HG03135 (cell line): ENCODE data around the gene ARMC2.
"Not testable (repeated sequence)": the region's sequence is repeated elsewhere in the genome, so short reads cannot be mapped to it uniquely, and the experiment has no call there.

ENCODE experiments used
- ATAC-seq: cut with Tn5 transposase; IDR thresholded peaks from one replicate; pipeline ENCODE4 v1.9.1; 2021; ENCODE audit warnings: mild to moderate bottlenecking, moderate library complexity; ENCODE audit not compliant: unreplicated experiment

ARMC2 gene

DNA sequence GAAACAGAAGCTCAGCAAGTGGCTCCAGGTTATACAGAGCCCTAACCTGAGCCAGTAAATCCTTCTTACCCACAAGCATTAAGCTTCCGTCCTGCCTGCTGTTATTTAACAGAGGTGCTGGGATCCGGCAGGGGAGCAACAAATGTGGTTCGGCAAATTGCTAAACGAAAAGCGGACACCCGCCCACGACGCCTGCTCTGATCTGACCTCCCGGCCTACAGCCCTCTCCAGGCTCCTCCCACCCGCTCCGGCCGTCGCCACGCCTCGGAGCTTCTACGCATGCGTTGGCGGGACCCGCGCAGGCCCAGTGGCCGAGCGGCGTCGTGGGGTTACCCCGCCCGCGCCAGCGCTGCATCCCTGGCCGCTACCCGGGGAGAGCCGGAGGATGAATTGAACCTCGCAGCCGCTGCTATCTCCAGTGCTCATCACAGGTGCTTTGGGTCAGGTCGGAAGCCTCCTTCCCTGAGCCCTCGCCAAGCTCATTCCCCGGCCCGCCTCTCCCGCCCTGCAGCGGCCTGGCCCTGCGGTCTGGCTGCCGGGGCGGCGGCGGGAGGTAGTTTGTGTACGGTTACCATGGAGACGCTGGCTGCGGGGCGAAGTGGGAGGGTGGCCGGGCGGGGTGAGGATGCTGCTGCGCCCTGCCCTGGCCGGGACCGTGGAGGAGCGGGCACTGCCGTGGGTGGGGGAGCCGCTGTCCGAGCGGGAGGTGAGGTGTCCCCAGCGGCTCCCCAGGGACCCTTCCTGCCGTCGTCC lies at the start of gene ARMC2:
ARMC2 (plus strand) TSS at position 307 of the 753 bp plus-strand sequence. CDS start 5,846 bp downstream, outside the sequence.
- ATAC-seq: peak; percentile 95

DNA sequence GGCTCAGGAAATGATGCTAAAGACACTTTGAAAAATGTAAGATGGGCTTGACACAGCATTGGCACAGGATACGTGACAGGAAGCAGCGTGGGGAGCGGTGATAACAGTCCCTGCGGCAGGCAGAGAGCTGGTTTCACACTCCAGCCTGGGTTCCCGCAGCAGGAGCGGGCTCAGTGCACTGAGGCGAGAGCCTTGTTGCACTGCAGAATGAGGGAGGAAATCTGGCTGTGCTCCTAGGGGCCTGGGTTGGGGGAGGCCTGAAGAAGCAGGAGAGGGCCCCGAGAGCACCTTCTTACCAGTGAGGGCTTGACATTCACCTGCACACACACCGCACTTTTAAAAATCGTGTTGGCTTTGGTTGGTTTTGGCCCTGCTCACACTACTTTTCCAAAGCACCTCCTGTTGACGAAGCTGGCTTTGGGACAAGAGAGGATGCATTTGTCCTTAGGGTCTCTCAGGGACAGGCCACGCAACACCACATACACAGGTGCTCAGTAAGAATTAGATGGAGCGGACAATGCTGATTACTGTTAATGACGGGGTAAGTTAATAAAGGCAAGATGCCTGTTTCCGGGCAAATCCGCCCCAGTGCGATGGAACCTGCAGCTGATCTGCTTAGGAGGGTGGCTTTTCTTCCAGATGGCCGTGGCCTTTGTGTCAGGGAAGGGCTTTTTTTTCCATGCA lies 49.4 kb upstream of the ARMC2 start:
- no peak for ATAC-seq

DNA sequence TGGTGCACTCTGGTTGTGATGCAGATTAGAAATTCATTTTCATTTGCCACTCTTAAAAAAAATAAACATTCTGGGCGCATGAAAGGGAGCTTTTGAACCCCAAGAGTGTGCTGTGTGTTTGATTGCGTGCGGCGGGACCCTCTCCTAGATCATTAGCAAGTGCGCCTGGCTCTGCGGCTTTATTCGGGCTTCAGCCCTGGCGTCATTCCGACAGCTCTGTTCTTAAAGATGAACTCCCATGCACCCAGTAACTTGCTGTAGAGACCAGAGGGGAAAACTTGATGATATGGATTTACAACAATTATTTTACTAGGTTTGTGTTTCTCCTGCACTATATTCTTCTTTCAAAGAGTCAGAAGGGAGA lies 48.9 kb upstream of the ARMC2 start:
- no peak for ATAC-seq

DNA sequence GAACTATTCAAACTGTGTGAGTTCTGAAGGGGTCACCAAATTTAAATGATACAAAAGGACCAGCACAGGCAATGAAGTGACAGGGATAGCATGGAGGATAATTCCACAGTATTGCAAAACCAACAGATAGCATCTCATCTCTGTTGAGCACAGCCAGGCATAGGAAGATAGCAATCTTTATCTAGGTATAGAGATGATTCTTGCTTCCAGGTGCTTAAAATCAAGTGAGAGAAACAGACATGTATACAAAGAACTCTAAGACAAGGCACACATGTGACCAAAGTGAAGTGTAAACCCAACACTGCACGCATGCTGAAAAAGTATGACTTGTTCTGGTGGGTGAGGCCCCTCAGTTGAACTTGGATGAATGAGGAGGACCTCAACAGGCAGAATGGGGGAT lies 48.4 kb upstream of the ARMC2 start:
- no peak for ATAC-seq

GRCh38 chr6:108800427-108800864 lies 47.8 kb upstream of the ARMC2 start:
- ATAC-seq: no peak

GRCh38 chr6:108801366-108801765 lies 46.9 kb upstream of the ARMC2 start:
- ATAC-seq: no peak

DNA sequence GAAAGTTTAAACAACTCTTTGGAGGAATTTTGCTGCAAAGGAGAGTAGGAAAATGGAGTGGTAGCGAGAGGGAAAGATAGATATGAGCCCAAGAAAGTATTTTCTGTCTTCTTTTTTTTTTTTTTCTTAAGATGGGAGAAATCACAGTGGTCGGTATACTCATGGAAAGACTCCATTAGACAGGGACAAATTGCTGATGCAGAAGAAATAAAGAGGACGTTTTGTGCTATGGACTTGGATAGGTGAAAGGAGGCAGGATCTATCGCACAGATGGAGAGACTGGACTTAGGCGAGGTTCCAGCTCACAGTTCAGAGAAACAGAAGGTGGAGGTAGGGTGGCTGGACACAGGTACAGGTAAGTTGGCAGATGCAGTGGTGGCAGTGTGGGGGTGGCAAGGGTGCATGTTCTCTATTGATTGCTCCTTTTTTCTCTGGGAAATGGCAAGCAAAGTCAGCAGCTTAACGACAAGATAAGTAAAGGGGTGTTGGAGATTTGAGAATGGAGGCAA lies 44.2 kb upstream of the ARMC2 start:
- no peak for ATAC-seq

- ATAC-seq: no peak
These were observed 43.3 kb upstream of the ARMC2 start for GRCh38 chr6:108804956-108805355.

GRCh38 chr6:108805611-108806167 lies 42.5 kb upstream of the ARMC2 start:
- ATAC-seq: peak; percentile 79

GRCh38 chr6:108806171-108806570 lies 42.1 kb upstream of the ARMC2 start:
- ATAC-seq: peak; percentile 28

DNA sequence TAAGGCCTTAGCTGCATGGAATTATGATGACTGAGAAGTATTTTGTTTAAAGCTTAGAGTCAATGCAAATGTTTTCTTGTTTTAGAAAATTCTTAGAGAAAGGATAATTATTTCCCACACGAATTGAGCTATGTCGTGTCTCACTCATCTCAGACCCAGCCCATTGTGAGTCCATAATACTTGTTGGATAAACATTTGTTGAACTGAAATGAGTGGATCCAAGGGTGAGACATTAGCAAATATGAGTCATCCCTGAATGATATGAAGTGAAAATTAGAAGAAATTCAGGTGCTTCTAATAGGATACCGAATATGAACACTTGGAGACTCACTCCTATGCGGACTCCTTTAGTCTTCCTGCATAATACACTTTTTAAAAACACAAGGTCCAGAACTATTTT lies 41.6 kb upstream of the ARMC2 start:
- ATAC-seq: no peak

- no peak for ATAC-seq
These were observed 40.3 kb upstream of the ARMC2 start for GRCh38 chr6:108807928-108808327.

- no peak for ATAC-seq
These were observed 39.0 kb upstream of the ARMC2 start for GRCh38 chr6:108809211-108809610.

GRCh38 chr6:108810057-108810643 lies 38.1 kb upstream of the ARMC2 start:
- ATAC-seq: no peak

DNA sequence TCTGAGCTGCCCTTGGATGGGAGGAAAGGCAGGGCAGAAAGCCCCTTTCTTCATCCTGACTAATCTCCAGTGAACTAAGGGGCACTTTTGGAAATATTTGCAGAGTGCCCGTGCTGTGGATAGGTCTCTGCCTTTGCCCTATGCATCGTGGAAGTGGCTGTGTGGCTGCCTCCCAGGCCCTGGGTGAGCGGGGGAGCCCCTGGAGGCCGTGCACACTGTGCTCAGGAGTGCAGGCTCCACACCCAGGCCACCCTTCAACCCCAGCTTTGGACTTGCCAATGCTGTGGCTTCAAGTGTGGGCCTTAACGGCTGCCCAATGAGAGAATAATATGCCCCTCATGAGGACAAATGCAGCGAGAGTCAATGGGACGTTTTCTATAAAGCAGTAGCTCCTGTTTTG lies 36.7 kb upstream of the ARMC2 start:
- no peak for ATAC-seq

DNA sequence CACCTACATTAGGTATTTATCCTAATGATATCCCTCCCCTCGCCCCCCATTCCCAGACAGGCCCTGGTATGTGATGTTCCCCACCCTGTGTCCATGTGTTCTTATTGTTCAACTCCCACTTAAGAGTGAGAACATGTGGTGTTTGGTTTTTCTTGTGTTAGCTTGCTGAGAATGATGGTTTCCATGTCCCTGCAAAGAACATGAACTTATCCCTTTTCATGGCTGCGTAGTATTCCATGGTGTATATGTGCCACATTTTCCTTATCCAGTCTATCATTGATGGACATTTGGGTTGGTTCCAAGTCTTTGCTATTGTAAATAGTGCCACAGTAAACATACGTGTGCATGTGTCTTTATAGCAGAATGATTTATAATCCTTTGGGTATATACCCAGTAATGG lies 35.0 kb upstream of the ARMC2 start:
- ATAC-seq: not testable (repeated sequence)

DNA sequence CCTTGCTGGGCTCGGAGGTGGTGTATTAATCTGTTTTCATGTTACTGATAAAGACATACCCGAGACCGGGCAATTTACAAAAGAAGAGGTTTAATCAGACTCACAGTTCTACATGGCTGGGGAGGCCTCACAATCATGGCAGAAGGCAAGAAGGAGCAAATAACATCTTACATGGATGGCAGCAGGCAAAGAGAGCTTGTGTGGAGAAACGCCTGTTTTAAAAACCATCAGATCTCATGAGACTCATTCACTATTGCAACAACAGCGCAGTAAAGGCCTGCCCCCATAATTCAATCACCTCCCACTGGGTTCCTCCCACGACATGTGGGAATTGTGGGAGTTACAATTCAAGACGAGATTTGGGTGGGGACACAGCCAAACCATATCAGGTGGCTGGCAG lies 30.9 kb upstream of the ARMC2 start:
- not testable (repeated sequence) for ATAC-seq

GRCh38 chr6:108820006-108820405 lies 28.2 kb upstream of the ARMC2 start:
- ATAC-seq: no peak

GRCh38 chr6:108822401-108822800 lies 25.8 kb upstream of the ARMC2 start:
- ATAC-seq: no peak

GRCh38 chr6:108825326-108825725 lies 22.9 kb upstream of the ARMC2 start:
- ATAC-seq: no peak

DNA sequence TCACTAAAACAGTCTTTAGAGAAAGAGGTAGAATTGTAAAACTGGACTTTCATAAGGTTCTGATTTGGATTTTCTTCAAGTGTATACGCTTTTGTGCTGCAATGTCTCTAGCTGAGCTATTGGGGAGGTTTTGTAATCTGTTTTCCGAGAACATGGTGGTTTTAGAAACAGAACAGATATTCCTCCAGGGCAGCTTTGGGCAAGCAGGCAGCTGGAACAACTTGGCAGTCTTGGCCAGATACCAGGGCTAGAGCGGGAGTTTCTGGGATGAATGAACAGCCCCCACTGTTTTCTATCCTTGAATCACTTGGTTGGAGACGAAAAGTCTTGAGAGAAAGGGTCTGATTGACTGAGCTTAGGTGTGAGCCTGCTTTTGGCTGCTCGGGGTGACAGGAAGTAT lies 17.1 kb upstream of the ARMC2 start:
- ATAC-seq: no peak

GRCh38 chr6:108832738-108833137 lies 15.5 kb upstream of the ARMC2 start:
- no peak for ATAC-seq
